Fibroblast of mammary gland (primary cell): ENCODE results near the gene LEFTY2.
"Not testable (repeated sequence)": the region's sequence is repeated elsewhere in the genome, so short reads cannot be mapped to it uniquely, and the experiment has no call there.

Experiments used
- DNase-seq: peaks from one replicate; pipeline ENCODE4 v3.0.0-alpha.2; 2010; ENCODE audit warnings: low read depth
- H3K4me3 ChIP-seq: 2 replicates; pipeline ENCODE4 v1.5.1; 2011; ENCODE audit warnings: low read depth, mild to moderate bottlenecking, low read length, moderate library complexity; ENCODE audit not compliant: control insufficient read depth
- CTCF ChIP-seq: conservative IDR thresholded peaks from 2 replicates; pipeline ENCODE4 v1.5.1; 2011; ENCODE audit warnings: low read depth, low read length, inconsistent platforms; ENCODE audit not compliant: control insufficient read depth, insufficient read depth

The LEFTY2 gene

GRCh38 chr1:225941187-225941941, at the start of gene LEFTY2:
Gene LEFTY2, minus strand, starts transcription at chr1:225941220. Its CDS starts 80 bp downstream, at chr1:225941140.
- H3K4me3 ChIP-seq, result no peak within 1 kb of the TSS
- no peak for TF ChIP-seq CTCF
- no peak for DNase-seq

- DNase-seq, result peak; percentile 71
- TF ChIP-seq CTCF, result peak; percentile 75
- H3K4me3 ChIP-seq, result no peak overlapping the region
Measured at GRCh38 chr1:225987491-225988316, 46.7 kb upstream of the LEFTY2 start.

DNA sequence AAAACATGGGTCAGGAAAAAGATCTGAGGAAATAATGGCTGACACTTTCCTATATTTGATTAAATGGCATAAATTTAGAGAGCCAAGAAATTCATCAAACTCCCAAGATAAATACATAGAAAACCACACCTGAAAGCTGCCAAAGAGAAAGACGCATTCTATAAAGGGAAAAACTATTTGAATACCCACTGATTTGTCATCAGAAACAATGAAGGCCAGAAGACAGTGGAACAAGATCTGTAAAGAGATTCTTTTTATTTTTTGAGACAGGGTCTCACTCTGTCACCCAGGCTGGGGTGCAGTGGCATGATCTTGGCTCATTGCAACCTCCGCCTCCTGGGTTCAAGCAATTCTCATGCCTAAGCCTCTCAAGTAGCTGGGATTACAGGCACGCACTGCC, 40.7 kb upstream of the LEFTY2 start:
- DNase-seq, result peak; percentile 6
- no peak for TF ChIP-seq CTCF
- H3K4me3 ChIP-seq, result no peak overlapping the region

GRCh38 chr1:225980005-225980836, 39.2 kb upstream of the LEFTY2 start:
- no peak for TF ChIP-seq CTCF
- DNase-seq, result no peak
- no peak overlapping the region for H3K4me3 ChIP-seq

- H3K4me3 ChIP-seq, result no peak overlapping the region
- no peak for DNase-seq
- no peak for TF ChIP-seq CTCF
Measured at GRCh38 chr1:225979421-225979820, 38.4 kb upstream of the LEFTY2 start.

DNA sequence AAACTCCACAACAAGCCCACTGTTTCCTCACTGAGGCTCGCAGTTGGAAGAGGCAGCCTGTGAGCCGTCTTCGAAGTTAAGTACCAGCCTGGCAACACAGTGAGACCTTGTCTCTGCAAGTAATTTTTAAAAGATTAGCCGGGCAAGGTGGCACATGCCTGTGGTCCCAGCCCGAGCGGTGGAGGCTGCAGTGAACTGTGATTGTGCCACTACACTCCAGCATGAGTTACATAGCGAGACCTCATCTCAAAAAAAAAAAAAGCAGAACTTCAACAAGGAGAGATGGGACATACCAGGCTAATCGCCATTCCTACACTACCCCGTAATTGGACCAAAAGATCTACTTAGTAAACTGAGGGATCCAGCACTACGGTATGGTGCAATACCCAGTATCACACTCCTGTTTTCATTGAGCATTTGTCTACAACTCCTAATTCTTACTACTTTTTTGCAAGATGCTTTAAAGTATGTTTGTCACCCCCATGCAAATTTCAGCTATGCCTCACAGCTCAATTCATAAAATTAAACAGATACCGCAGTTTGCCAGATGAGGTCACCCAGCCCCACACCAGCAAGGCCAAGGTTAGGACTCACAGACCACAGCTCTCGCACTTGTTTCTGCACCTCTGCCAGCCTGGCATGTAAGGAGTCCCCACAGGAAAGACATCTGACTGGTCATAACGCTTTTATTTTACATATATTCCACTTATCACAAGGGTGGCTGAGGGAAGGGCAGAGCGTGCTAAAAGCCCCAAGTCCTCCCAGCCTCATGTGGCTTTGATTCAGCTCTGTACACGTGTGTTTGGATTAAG, 37.1 kb upstream of the LEFTY2 start:
- no peak for TF ChIP-seq CTCF
- no peak overlapping the region for H3K4me3 ChIP-seq
- DNase-seq, result peak; percentile 18

GRCh38 chr1:225975146-225975545, 34.1 kb upstream of the LEFTY2 start:
- H3K4me3 ChIP-seq, DNase-seq: not testable (repeated sequence)
